Measurements from ENCODE around the gene VAPA.
A peak's percentile ranks its signal among the peaks of the same experiment; 100 is the strongest.

VAPA gene

GRCh38 chr18:9910661-9911060, 3.2 kb upstream of the VAPA start:
- TF ChIP-seq MAX (IDR thresholded peaks at IDR 0.05) (no peak), RAD21 (IDR thresholded peaks at IDR 0.05; ENCODE audit: low read depth) (no peak), FOXM1 (IDR thresholded peaks at IDR 0.05; ENCODE audit: borderline replicate concordance, low read depth) (no peak), EP300 (IDR thresholded peaks at IDR 0.05; ENCODE audit: borderline replicate concordance) (no peak), CEBPB (IDR thresholded peaks at IDR 0.05) (no peak), ZBTB7A (IDR thresholded peaks at IDR 0.05; ENCODE audit: low read depth) (no peak), TCF12 (IDR thresholded peaks at IDR 0.05; ENCODE audit: low read depth) (no peak), YY1 (IDR thresholded peaks at IDR 0.05; ENCODE audit: low read depth) (no peak), REST (IDR thresholded peaks at IDR 0.05; ENCODE audit: low read depth) (no peak), NFIC (IDR thresholded peaks at IDR 0.05) (no peak), TAF1 (IDR thresholded peaks at IDR 0.05; ENCODE audit: low read depth) (no peak), USF1 (IDR thresholded peaks at IDR 0.05) (no peak), CREB1 (IDR thresholded peaks at IDR 0.05; ENCODE audit: low read depth) (no peak), EGR1 (IDR thresholded peaks at IDR 0.05) (no peak), TEAD4 (IDR thresholded peaks at IDR 0.05) (no peak)

GRCh38 chr18:9911226-9911625, 2.6 kb upstream of the VAPA start:
- TF ChIP-seq RAD21 (IDR thresholded peaks at IDR 0.05; ENCODE audit: low read depth), result no peak
- TF ChIP-seq REST (IDR thresholded peaks at IDR 0.05; ENCODE audit: low read depth), result no peak
- TF ChIP-seq NFIC (IDR thresholded peaks at IDR 0.05), result no peak
- TF ChIP-seq USF1 (IDR thresholded peaks at IDR 0.05), result no peak
- TF ChIP-seq EGR1 (IDR thresholded peaks at IDR 0.05), result no peak
- no peak for TF ChIP-seq YY1 (IDR thresholded peaks at IDR 0.05; ENCODE audit: low read depth)
- no peak for TF ChIP-seq ZBTB7A (IDR thresholded peaks at IDR 0.05; ENCODE audit: low read depth)
- TF ChIP-seq CREB1 (IDR thresholded peaks at IDR 0.05; ENCODE audit: low read depth), result no peak
- no peak for TF ChIP-seq TCF12 (IDR thresholded peaks at IDR 0.05; ENCODE audit: low read depth)
- TF ChIP-seq MAX (IDR thresholded peaks at IDR 0.05), result no peak
- no peak for TF ChIP-seq EP300 (IDR thresholded peaks at IDR 0.05; ENCODE audit: borderline replicate concordance)
- no peak for TF ChIP-seq TAF1 (IDR thresholded peaks at IDR 0.05; ENCODE audit: low read depth)
- TF ChIP-seq TEAD4 (IDR thresholded peaks at IDR 0.05), result no peak
- TF ChIP-seq CEBPB (IDR thresholded peaks at IDR 0.05), result no peak
- no peak for TF ChIP-seq FOXM1 (IDR thresholded peaks at IDR 0.05; ENCODE audit: borderline replicate concordance, low read depth)

- TF ChIP-seq CREB1 (IDR thresholded peaks at IDR 0.05; ENCODE audit: low read depth) (no peak), REST (IDR thresholded peaks at IDR 0.05; ENCODE audit: low read depth) (no peak), MAX (IDR thresholded peaks at IDR 0.05) (no peak), RAD21 (IDR thresholded peaks at IDR 0.05; ENCODE audit: low read depth) (no peak), YY1 (IDR thresholded peaks at IDR 0.05; ENCODE audit: low read depth) (no peak)
Observed at GRCh38 chr18:9913151-9913525, 678 bp upstream of the VAPA start.

GRCh38 chr18:9914334-9914583, 443 bp downstream of the VAPA start:
- TF ChIP-seq YY1 (IDR thresholded peaks at IDR 0.05; ENCODE audit: low read depth), result peak; percentile 3; the same call in 1 of the 2 replicates
- no peak for TF ChIP-seq USF1 (IDR thresholded peaks at IDR 0.05)
- TF ChIP-seq TAF1 (IDR thresholded peaks at IDR 0.05; ENCODE audit: low read depth), result no peak; the same call in 1 of the 2 replicates
- no peak for TF ChIP-seq REST (IDR thresholded peaks at IDR 0.05; ENCODE audit: low read depth)
- no peak for TF ChIP-seq CREB1 (IDR thresholded peaks at IDR 0.05; ENCODE audit: low read depth)
- no peak for TF ChIP-seq NFIC (IDR thresholded peaks at IDR 0.05)

Data from Ishikawa (cell line).